HG03354 (cell line): ENCODE measurements around the gene PPP1R7.
"Not testable (repeated sequence)": the region's sequence is repeated elsewhere in the genome, so short reads cannot be mapped to it uniquely, and the experiment has no call there.

ENCODE experiments used
- ATAC-seq: cut with Tn5 transposase; IDR thresholded peaks from one replicate; pipeline ENCODE4 v1.9.1; 2021; ENCODE audit warnings: mild to moderate bottlenecking; ENCODE audit not compliant: unreplicated experiment, poor library complexity, severe bottlenecking

PPP1R7 gene, protein sequence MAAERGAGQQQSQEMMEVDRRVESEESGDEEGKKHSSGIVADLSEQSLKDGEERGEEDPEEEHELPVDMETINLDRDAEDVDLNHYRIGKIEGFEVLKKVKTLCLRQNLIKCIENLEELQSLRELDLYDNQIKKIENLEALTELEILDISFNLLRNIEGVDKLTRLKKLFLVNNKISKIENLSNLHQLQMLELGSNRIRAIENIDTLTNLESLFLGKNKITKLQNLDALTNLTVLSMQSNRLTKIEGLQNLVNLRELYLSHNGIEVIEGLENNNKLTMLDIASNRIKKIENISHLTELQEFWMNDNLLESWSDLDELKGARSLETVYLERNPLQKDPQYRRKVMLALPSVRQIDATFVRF

DNA sequence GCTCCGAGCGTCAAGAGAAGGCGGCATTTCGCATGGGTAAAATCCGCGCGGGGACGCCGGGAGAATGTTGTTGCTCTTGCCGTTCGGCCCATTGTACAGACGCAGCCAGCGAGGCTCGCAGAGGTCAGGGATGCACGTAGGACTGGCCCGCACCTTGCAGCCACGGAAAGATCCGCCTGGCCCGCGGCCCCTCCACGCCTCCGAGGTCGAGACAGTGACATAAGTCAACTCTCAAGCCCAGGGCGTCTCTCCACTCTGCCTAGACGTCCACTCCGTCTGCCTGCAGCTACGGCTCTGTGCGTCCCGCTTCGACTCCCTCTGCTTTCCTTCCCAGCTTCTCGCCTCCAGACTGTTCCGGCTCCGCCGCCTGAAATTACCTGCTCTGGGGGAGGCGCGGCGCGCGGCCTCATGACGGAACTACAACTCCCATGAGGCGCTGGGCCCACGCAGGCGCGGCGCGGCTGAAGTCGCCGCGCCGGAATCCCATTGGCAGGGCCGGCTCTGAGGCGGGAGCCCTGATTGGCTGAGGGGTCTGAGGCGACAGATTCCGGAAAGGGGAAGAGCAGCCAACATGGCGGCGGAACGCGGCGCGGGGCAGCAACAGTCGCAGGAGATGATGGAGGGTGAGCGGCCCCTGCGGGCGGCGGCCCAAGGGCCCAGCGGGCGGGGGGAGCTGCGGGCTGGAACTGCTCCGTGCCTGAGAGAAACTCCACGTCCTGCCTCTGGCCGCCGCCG, at the start of gene PPP1R7:
PPP1R7 (plus strand) TSS at position 543 of the 735 bp plus-strand sequence; CDS start at position 572, 29 bp downstream.
- ATAC-seq, result peak; percentile 80

DNA sequence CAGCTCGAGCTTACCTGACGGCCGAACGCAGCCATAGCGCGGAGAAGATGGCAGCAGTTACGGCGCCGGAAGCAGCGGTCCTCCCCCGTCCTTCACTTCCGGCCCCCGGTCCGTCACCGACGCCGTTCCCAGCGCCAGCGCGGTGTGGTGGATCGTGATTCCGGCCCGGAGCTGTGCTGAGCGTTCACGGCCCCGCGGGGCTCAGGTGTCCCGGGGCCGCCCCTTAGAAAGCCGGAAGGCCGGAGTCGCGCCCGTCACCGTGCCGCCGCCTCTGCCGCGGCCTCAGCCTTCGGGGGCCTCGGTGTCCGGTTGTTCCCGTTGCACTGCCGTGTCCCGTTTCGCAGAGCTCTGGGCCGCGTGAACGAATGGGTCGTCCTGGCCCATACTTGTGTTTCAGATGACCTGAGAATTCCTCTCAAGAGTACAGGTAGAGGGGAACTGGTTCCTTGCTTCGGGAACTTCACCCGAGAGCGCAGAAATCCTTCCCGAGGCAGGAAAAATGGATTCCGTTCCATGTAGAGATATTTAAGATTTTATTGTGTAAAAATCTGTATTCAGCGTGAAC, 47.9 kb upstream of the PPP1R7 start, which contains the start of gene MTERF4:
MTERF4 (minus strand) TSS at position 49 of the 565 bp plus-strand sequence; CDS start at position 35, 14 bp downstream.
- peak; percentile 94 for ATAC-seq

DNA sequence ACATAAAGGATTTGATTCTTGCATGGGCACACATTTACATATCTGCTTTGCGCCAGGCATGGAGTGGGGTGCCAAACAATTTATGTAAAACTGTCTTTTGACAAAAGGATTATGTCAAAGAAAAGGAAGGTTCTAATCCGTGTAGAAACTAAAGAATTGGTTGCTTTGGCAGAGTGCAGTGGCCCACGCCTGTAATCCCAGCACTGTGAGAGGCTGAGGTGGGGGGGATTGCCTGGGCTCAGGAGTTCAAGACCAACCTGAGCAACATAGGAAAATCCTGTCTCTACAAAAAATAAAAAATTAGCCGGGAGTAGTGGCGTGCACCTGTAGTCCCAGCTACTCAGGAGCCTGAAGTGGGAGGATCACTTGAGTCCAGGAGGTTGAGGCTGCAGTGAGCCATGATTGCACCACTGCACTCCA, 47.1 kb upstream of the PPP1R7 start:
- no peak for ATAC-seq

DNA sequence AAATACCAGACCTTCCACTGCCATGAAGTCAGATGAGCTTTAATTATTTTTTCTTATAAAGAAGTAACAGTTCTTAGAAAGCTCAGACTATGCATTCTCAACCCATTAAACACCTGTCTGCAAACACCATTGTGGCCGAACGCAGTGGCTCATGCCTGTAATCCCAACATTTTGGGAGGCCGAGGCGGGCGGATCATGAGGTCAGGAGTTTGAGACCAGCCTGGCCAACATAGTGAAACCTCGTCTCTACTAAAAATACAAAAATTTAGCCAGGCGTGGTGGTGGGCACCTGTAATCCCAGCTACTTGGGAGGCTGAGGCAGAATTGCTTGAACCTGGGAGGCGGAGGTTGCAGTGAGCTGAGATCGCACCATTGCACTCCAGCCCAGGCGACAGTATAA, 45.7 kb upstream of the PPP1R7 start:
- ATAC-seq, result not testable (repeated sequence)

DNA sequence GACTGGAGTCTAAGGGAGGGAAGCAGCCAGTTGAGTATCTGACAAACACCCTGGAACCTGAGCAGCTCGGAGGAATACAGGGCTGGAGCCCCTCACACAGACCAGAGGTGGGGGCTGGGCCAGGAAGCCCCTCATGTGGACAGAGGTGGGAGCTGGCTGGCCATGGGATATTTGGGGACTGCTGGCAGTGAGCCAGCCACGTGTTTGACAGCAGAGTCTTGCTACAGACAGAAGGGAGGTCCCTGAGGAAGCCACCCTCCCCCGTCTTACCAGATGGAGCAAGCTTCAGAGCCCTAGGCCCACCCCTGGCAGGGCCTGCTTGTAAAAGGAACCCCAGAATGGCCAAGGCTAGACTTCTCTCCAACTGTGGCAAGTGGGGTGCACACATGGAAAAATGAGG, 44.6 kb upstream of the PPP1R7 start:
- no peak for ATAC-seq

DNA sequence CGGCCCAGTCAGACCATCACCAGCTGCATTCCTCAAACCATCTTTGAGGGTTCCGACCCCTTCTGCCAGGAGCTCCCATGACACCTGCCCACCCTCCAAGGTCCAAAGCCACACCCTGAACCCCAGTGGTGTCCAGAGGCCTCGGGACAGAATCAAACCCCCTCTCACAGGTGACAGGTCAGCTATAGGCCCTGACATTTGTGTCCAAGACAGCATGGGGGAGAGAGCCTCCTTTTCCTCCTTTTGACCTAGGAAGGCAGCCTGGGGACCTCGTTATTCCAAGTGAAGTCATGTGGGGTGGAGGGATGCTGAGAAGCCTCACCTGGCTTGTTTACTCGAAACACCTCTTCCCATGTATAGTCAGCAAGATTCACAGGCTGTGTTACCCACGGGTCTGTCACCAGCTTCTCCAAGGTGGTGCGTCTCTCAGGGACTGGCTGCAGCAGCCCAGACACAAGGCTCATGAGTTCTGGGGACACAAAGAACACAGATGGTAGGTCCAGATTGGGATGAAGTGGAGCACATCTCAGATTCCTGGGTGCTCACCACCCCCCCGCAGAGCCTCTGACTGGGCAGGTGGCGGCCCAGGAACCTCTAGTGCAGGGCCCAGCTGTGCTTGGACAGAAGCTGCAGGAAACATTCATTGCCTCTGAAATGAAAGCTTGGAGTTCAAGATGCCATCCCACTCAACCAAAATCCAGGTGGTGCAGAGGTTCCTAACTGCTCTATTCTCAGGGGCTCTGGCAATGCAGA, 43.1 kb upstream of the PPP1R7 start:
- ATAC-seq, result no peak

DNA sequence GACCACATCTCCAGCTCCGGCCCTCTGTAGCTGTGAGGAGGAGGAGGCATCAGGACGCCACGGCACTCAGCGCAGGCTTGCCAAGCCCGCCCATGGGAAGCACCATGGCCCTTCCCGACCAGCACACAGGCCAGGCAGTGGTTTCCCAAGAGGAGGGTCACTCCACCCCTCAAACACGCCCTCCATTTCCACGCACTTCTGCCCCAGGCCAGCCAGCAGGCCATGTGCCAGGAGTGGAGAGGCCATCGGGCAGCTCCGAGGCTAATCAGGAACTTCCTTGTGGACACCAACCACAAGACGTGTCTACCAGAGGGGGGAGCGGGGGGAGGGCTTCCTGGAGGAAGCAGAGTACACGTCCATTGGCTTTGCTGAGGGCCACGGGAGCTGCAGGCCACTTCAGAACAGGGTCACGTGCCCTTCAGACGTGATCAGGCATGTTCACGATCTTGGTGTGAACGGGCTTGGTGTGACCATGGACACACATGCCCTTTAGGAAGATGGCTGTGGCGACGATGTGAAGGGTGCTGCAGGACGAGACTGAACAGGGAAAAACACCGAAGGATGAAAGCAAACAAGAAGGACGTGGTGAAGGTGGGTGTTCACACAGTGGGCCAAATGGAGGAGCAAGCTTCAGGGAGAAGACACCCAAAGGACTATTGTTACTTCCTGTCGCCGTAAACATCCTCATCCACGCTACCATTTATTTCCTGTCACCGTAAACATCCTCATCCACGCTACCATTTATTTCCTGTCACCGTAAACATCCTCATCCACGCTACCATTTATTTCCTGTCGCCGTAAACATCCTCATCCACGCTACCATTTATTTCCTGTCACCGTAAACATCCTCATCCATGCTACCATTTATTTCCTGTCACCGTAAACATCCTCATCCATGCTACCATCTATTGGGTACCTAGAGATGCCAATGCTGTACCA, 41.7 kb upstream of the PPP1R7 start:
- no peak for ATAC-seq

DNA sequence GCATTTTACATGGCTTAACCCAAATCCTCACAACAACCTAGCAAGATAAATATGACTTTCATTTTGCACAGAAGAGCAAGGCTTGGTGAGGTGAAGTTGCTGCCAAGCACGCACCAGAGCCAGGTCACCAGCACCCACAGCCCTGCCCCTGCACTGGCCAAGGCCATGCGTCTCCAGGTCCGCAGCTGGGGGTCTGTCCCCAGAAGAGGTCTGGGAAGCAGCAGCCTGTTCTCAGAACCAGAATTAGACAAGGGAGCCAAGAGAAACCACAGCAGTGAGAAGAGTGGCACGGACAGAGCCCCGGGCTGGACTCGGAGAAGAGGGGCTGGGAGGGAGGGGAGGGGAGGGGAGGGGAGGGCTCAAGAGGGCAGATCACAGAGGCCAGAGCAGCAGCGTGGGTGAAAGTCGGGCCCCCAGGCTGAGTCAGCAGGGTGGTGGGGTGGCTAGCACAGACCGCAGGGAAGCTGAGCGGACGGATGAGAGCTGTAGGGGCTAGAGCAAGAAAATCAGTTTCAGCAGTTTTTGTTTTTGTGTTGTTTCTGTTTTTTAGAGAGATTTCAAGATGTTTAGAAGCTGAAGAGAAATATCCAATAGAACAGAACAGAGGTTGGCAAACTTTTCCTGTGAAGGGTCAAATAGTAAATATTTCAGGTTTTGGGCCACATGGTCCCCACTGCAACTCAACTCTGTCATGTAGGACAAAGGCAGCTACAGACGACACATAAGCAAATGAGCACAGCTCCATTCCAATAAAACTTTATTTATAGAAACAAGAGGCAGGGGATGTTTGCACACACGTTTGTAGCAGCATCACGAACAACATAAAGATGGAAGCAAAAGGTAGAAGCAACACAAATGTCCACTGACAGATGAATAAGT, 40.8 kb upstream of the PPP1R7 start:
- no peak for ATAC-seq

DNA sequence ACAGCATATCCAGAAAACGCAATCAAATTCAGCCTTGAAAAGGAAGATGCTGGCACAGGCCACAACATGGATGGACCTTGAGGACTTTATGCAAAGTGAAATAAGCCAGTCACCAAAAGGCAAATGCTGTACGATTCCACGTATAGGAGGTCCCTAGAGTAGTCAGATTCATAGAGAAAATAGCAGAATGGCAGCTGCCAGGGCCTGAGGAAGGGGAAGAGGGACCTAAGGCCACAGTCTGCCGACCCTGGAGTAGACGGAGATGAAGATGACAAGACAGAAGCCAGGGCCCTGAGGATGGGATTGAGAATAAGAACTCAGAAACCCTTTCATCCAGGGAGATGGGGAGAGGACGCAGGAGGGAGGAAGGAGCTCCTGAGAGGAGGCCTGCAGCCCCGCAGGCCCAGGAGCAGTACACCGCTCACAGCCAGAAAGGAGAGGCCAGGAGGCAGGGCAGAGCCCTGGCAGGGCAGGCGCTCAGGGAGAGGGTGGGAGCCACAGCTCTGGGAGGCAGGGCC, 40.1 kb upstream of the PPP1R7 start:
- ATAC-seq, result no peak

DNA sequence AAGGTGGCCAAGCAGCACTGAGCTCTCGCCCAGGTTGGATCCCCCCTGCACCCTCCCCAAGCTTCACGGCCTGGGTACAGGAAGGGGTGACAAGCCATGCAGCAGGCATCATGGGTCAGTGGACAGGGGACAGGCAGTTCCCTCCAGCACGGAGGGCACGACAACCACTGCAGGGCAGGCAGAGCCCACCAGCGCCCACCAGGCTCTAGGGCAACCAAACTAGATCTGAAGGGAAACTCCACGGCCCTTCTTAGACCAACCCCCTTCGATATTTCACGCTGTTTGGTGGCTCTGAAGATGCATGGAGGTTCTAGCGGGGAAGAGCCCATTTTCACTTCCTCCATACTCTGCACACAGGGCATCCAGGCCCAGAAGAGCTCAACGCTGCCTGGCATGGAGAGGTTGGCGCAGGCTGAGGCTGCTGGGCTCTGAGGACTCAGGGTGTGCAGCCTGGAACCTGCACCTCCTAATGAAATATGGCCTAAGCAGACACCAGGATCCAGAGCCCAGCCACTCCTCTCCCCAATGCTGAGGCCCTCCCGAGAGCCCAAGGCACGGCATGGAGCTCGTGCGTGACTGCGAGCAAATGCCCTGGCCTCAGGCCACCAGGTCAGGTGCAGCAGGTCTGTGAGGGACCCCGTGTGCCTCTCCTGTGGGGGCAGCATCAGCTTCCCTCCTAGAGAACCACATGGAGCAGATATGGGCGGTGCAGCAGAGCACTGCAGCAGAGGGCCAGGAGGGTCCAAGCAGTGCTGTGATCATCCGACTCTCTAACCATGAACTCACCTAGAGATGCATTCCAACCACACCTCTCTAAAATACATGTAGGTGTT, 39.4 kb upstream of the PPP1R7 start:
- peak; percentile 47 for ATAC-seq

DNA sequence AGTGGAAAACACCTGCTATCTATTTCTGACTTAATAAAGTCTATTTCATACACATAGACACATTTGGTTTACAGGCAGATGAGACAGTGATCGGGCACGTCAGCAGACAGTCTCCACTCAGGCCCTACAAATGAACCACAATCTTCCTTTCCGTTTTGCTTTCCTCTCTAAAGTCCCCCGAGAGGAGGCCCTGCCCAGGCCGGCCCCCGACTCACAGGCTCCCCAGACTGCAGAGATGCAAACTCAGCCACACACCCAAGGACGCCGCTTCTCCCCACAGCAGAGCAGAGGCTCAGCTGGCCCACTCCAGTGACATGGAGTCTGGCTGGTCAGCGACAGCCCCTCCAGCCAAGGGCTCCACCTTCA, 38.8 kb upstream of the PPP1R7 start:
- ATAC-seq, result peak; percentile 49

DNA sequence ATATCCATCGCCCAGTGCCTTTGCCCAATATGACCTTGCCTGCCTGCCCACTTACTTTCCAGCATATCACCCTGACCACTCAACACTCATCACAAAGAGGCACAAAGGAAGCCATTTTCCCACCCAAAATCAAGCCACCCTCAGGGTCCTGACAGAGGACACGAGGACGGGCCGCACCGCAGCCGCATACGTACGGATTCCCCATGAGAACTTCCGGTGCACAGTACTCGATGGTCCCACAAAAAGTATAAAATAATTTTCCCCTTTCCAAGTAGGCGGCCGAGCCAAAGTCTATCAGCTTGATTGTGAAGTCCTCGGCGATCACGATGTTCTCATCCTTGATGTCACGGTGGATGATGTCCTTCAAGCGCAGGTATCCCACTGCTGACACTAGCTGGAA, 38.2 kb upstream of the PPP1R7 start:
- ATAC-seq, result no peak

DNA sequence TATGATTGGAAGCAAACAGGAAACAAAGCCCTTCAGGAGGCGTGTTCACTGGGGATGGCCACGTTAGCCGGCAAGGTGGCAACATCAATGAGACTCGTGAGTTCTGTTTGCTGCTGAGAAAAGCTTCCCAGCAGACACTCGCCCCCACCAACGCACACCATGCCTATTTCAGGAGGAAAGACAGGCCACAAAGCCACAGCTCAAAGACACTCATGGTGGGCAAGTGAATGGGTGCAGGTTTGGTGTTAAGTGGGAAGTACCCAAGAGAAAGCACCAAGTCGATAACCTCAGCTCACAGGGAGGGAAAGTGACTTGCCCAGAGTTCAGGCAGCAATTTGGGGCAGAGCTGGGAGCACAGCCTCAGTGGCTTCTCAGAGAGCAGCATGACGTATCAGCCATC, 37.7 kb upstream of the PPP1R7 start:
- ATAC-seq, result no peak

DNA sequence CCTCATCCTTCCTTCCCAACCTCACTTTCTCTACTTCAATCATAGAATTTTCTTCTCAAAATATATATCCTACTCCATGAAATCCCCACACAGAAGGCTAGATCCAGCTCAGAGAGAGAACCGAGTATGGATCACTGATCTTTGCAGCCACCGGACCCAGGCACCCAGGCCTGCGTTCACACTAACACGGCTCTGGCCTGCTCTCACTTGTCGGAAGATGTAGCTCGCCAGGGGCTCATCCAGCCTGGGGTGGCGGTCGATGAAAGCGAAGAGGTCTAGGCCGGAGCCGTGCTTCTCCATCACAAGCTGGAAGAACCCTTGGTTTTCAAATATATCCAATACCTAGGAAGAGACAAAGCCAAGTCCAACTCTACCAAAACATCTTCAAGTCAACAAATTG, 35.4 kb upstream of the PPP1R7 start:
- no peak for ATAC-seq

DNA sequence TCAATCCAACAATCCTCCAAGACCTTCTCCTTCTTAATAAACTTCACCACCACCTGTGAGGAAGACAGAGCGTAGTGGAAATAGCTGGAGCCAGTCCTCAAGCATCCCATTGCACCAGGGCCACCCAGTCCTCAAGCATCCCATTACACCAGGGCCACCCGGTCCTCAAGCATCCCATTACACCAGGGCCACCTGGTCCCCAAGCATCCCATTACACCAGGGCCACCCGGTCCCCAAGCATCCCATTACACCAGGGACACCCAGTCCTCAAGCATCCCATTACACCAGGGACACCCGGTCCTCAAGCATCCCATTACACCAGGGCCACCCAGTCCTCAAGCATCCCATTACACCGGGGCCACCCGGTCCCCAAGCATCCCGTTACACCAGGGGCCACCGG, 34.9 kb upstream of the PPP1R7 start:
- ATAC-seq, result no peak

DNA sequence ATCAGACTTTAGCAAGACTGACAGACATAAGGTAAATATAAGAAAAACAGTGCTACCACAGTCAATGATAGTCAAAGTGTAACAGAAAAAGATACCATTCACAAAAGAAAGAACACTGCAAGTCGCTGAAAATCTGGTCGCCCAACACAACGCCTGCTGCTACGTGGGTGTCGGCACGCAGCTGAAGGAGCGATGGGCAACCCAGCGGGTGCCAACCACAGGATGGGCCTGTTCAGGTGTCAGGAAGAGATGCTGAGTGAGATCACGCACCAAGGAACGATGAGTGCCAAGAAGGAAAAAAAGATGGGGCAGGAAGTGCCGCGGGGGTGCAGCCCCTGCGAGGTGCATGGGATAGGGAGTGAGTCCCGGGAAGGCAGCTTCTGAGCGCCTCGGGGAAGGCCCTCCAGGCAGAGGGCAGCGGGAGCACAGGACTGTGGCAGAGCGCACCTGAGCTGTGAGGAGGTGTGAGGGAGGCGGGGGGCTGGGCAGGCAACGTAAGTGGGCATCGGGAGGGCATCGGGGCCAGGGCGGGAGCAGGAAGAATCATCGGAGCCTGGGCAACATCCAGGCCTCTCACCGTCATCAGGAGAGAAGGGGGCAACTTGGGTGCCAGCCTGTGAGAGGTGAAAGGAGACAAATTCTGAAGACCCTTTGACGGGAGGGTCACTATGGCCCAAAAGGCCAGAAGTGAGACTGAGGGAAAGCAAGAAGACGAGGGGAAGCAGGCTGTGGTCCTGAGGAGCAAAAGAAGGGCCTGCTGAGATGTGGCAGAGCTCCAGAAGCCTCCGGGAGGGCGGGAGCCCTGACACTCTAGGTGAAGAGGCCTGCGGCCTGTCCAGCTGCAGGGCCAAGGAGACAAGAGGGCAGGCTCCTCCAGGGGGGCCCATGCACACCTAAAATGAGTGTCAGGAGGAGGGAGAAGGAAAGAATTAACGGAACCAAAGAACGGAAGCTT, 33.4 kb upstream of the PPP1R7 start:
- ATAC-seq, result no peak
